ENCODE data around the gene USP3.
A peak's percentile ranks its signal among the peaks of the same experiment; 100 is the strongest.

Gene USP3

GRCh38 chr15:63473999-63474809, 30.2 kb upstream of the USP3 start:
- TF ChIP-seq CTCF (IDR thresholded peaks at IDR 0.05; ENCODE audit: control extremely low read depth, extremely low read depth, low read depth, missing control alignments) = no peak
- DNase-seq (ENCODE audit: extremely low spot score) = peak; percentile 53
- CTCF ChIA-PET = interaction anchor here (1.4 to 5.2 kb wide), 11 partner anchors 8 to 136 kb away, joined by 3 to 68 read pairs (median 4); partner anchors contain the start of gene FBXL22
- POLR2A ChIA-PET = interaction anchor here (0.5 to 1.9 kb wide), 5 partner anchors 10 to 1831 kb away, joined by 4 to 6 read pairs (median 5); partner anchors contain the start of gene USP3

DNA sequence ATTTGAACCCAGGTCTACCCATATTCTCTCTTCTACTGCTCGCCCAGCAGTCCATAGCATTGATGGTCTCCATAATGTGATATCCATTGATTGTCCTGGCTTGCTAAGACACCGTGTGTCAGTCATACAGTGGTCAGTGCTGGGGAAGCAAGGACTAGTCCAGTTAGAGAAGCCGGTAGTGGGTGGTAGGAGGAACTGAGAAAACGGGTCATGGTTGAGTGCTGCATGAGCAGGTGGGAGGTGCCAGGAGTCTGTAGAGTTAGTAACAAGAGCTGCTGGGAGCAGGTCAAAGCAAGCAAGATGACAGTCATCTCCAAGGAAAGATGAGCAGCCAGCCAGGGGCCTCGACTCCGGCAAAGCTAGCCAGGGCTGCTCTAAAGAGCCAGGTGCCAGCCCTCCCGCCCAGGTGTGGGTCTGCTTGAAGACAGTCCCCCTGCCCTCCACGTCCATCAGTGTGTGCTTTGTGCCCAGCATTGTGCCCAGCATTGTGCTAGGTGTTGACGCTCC, 29.5 kb upstream of the USP3 start:
- POLR2A ChIA-PET = interaction anchor here (0.7 to 1.9 kb wide), 4 partner anchors 9 to 30 kb away, joined by 4 to 5 read pairs (median 4); partner anchors contain the start of gene USP3
- TF ChIP-seq CTCF (IDR thresholded peaks at IDR 0.05; ENCODE audit: control extremely low read depth, extremely low read depth, low read depth, missing control alignments) = no peak
- CTCF ChIA-PET = interaction anchor here (0.8 to 5.2 kb wide), 12 partner anchors 8 to 592 kb away, joined by 3 to 68 read pairs (median 4); partner anchors contain the start of gene FBXL22
- peak; percentile 75 for DNase-seq (ENCODE audit: extremely low spot score)

DNA sequence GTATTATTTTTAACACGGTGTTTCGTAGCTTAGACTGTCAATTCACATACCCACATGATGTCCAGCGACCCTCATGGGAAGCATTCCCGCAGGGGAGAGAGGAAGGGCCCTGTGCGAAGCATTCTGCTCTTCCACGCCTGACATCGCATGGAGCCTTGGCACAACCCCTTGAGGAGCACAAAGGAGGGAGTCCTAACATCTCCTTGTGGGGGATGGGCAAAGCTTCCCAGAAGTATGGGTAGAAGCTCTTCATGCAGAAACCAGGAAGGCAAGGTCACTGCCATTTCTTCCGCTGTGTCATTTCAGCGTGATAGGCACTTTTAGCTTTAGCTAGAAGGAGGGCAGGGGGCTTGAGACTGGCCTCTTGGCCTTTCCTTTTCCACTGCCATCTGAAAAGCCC, 28.7 kb upstream of the USP3 start:
- POLR2A ChIA-PET = interaction anchor here (1.7 to 1.9 kb wide), 2 partner anchors 8 to 21 kb away, joined by 5 read pairs; no protein-coding TSS in a partner anchor
- no peak for DNase-seq (ENCODE audit: extremely low spot score)
- CTCF ChIA-PET = interaction anchor here (0.8 to 5.2 kb wide), 10 partner anchors 9 to 591 kb away, joined by 3 to 68 read pairs (median 4); no protein-coding TSS in a partner anchor
- no peak for TF ChIP-seq CTCF (IDR thresholded peaks at IDR 0.05; ENCODE audit: control extremely low read depth, extremely low read depth, low read depth, missing control alignments)

GRCh38 chr15:63476229-63476632, 28.2 kb upstream of the USP3 start:
- ChIA-PET CTCF (interaction anchor here (1.2 to 5.2 kb wide), 6 partner anchors 9 to 591 kb away, joined by 3 to 68 read pairs (median 5); no protein-coding TSS in a partner anchor), POLR2A (no interaction called here)
- no peak for DNase-seq (ENCODE audit: extremely low spot score)
- no peak for TF ChIP-seq CTCF (IDR thresholded peaks at IDR 0.05; ENCODE audit: control extremely low read depth, extremely low read depth, low read depth, missing control alignments)

DNA sequence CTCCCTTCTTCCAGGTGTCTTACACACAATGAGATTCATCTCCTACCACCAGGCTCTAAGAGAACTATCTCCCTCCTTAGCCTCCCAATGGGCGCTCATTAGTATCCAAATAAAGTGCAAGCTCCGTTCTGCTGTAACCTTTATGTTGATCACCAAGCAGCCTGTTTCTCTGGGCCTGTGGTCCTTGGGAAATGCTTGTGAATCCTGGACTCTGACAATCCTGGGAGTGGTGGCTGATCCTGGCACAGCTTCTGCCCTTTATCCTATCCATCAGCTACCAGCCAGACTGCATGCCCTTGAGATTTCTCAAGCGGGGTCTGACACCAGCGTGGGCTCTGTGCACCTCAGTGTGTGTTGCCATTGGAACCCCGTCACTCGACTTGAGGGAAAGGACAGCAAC, 26.1 kb upstream of the USP3 start:
- no peak for DNase-seq (ENCODE audit: extremely low spot score)
- TF ChIP-seq CTCF (IDR thresholded peaks at IDR 0.05; ENCODE audit: control extremely low read depth, extremely low read depth, low read depth, missing control alignments) = no peak
- ChIA-PET CTCF (interaction anchor here (2.6 kb wide), 1 partner anchor 11 kb away, joined by 16 read pairs; no protein-coding TSS in a partner anchor), POLR2A (no interaction called here)

- ChIA-PET POLR2A (no interaction called here), CTCF (interaction anchor here (2.6 to 9.5 kb wide), 3 partner anchors 14 to 23 kb away, joined by 16 to 95 read pairs (median 37); partner anchors contain the start of gene USP3)
- no peak for DNase-seq (ENCODE audit: extremely low spot score)
- no peak for TF ChIP-seq CTCF (IDR thresholded peaks at IDR 0.05; ENCODE audit: control extremely low read depth, extremely low read depth, low read depth, missing control alignments)
Observed at GRCh38 chr15:63480441-63480821, 24.0 kb upstream of the USP3 start.
